HepG2 (cell line): ENCODE results near the gene QPCT. TPM values are rescaled to one million over a fixed set of nuclear protein-coding genes. Genes with fewer than 3 reads are reported as not detected.
"Not testable (repeated sequence)": the region's sequence is repeated elsewhere in the genome, so short reads cannot be mapped to it uniquely, and the experiment has no call there.

ENCODE experiments used
- ATAC-seq: fragments of 200-7000 bp; cut with Tn5 transposase; 3 replicates; pipeline ENCODE4 v1.9.1; 2020; ENCODE audit warnings: mild to moderate bottlenecking, moderate library complexity
- BruUV-seq: library from RNA; stranded (reverse); fragments of 400-500 nt; replicated peaks from 2 replicates; lab custom pipeline; 2021; lab: Mats Ljungman, UMichigan
- CTCF ChIA-PET: fragments of 300-600 bp; formaldehyde crosslinking; extraction: SDS; loops from one replicate; lab custom pipeline; 2021; ENCODE audit warnings: low total read pairs, inconsistent platforms, low intra/inter-chr PET ratio; lab: Yijun Ruan, JAX
- POLR2A ChIA-PET: fragments of 350-600 bp; sonication (Branson Sonifier 250); formaldehyde crosslinking; loops from one replicate; lab custom pipeline; 2020; ENCODE audit warnings: antibody characterized with exemption, inconsistent platforms; lab: Yijun Ruan, JAX
- DNase-seq: peaks from one replicate; pipeline ENCODE4 v3.0.0-alpha.2; 2015; ENCODE audit warnings: low spot score
- FAIRE-seq: peaks from 3 replicates; lab custom pipeline; 2011; peaks lifted over from hg19 to GRCh38; lab: Jason Lieb, UNC
- H2AFZ ChIP-seq: one replicate; pipeline ENCODE4 v1.6.1; 2011; ENCODE audit warnings: low read length, inconsistent platforms
- H3K27ac ChIP-seq: fragments of 300-600 bp; 3 replicates; pipeline ENCODE4 v1.8.0; 2011; ENCODE audit warnings: mixed run types, mild to moderate bottlenecking, mixed read lengths, low read length, inconsistent platforms; ENCODE audit not compliant: insufficient read depth; ENCODE audit errors: extremely low read length
- H3K27me3 ChIP-seq, 2 experiments: fragments of 200-600 bp in 1 of 2; 2 replicates in 1 of 2; 3 replicates in 1 of 2; pipeline versions ENCODE4 v1.6.0 to v1.8.0; 2011; ENCODE audit warnings: low read length in 2 of 2, mild to moderate bottlenecking in 2 of 2, moderate library complexity in 2 of 2, inconsistent platforms in 1 of 2; ENCODE audit not compliant: insufficient read depth in 2 of 2, control insufficient read depth in 1 of 2
- H3K36me3 ChIP-seq, 2 experiments: fragments of 200-600 bp in 1 of 2; replicated peaks in 1 of 2; 2 replicates in 1 of 2; 3 replicates in 1 of 2; pipeline versions ENCODE4 v1.5.1 to v1.8.0; 2011; ENCODE audit warnings: low read length in 2 of 2, inconsistent platforms in 1 of 2; ENCODE audit not compliant: insufficient read depth in 2 of 2, control insufficient read depth in 1 of 2
- H3K4me1 ChIP-seq: 2 replicates; pipeline ENCODE4 v1.5.1; 2012; ENCODE audit warnings: low read length, inconsistent platforms; ENCODE audit not compliant: insufficient read depth
- H3K4me2 ChIP-seq: 2 replicates; pipeline ENCODE4 v1.6.0; 2011; ENCODE audit warnings: low read depth, low read length, inconsistent platforms
- H3K4me3 ChIP-seq, 3 experiments: fragments of 200-600 bp in 1 of 3; sonication (generic), shearing (Covaris generic) in 1 of 3; replicated peaks in 1 of 3; 2 replicates each; pipeline ENCODE4 v1.5.1; 2011 to 2016; ENCODE audit warnings: low read length in 3 of 3, inconsistent platforms in 2 of 3, low read depth in 2 of 3, mild to moderate bottlenecking in 2 of 3, control low read depth in 1 of 3, mixed read lengths in 1 of 3; ENCODE audit not compliant: insufficient read depth in 1 of 3
- H3K79me2 ChIP-seq: one replicate; pipeline ENCODE4 v1.6.1; 2011; ENCODE audit warnings: low read length, inconsistent platforms; ENCODE audit not compliant: insufficient read depth
- H3K9ac ChIP-seq: 2 replicates; pipeline ENCODE4 v1.6.0; 2011; ENCODE audit warnings: mild to moderate bottlenecking, low read depth, low read length, inconsistent platforms; ENCODE audit not compliant: insufficient read depth
- H3K9me3 ChIP-seq: 2 replicates; pipeline ENCODE4 v1.5.1; 2012; ENCODE audit warnings: mild to moderate bottlenecking, low read length
- H4K20me1 ChIP-seq: 2 replicates; pipeline ENCODE4 v1.6.0; 2011; ENCODE audit warnings: inconsistent platforms, mild to moderate bottlenecking, low read length, moderate library complexity; ENCODE audit not compliant: insufficient read depth
- AFF4 ChIP-seq: sonication (generic); formaldehyde crosslinking; IDR thresholded peaks from 2 replicates; pipeline ENCODE4 v1.4.0; 2020; ENCODE audit warnings: missing genetic modification reagents
- GATA4 ChIP-seq: sonication (generic); IDR thresholded peaks from 2 replicates; pipeline ENCODE4 v1.6.1; 2016; ENCODE audit warnings: antibody characterized with exemption, low read depth, borderline replicate concordance
- NFKBIZ ChIP-seq: IDR thresholded peaks from 2 replicates; pipeline ENCODE4 v1.6.1; 2018; ENCODE audit warnings: missing genetic modification reagents, missing compliant biosample characterization
- THYN1 ChIP-seq: sonication (generic); formaldehyde crosslinking; IDR thresholded peaks from 2 replicates; pipeline ENCODE4 v1.8.1; 2023; ENCODE audit warnings: low read depth, mild to moderate bottlenecking, moderate library complexity, missing genetic modification reagents, borderline replicate concordance
- ZNF879 ChIP-seq: sonication (generic); formaldehyde crosslinking; IDR thresholded peaks from 2 replicates; pipeline ENCODE4 v1.8.1; 2023; ENCODE audit warnings: missing genetic modification reagents
- WGBS: methylation state at CpG from one replicate; pipeline ENCODE4 v1.1.6; 2017; ENCODE audit warnings: low lambda C conversion rate; 5-methylcytosine and 5-hydroxymethylcytosine counted together
- in situ Hi-C: cut with HindIII; loops from 2 replicates; pipeline ENCODE4 v1.10.0; 2017; ENCODE audit warnings: low pct_unique_long_range_greater_than_20kb; ENCODE audit not compliant: extremely low pct_ligation_motif_present
- intact Hi-C: fragments of 100-400 bp; cut with micrococcal nuclease; formaldehyde crosslinking; loops from one replicate; pipeline ENCODE4 v1.10.0; 2022; ENCODE audit not compliant: unreplicated experiment
- polyA plus RNA-seq, 8 experiments: library from polyadenylated mRNA; depleted of rRNA in 3 of 8; stranded (reverse) in 7 of 8; unstranded in 1 of 8; fragments of >200 nt; fragmentation: Illumina TruSeq in 4 of 8; extraction: Trizol in 4 of 8; gene quantifications; 2 replicates each; pipeline versions ENCODE4 v1.2.1 to v1.2.3, GENCODE V29; 2011 to 2016; ENCODE audit warnings: low read depth in 4 of 8, missing spikeins in 1 of 8, mixed read lengths in 1 of 8; ENCODE audit not compliant: insufficient read depth in 1 of 8
- total RNA-seq, 5 experiments: library from RNA; depleted of rRNA; stranded (reverse); fragments of >200 nt; fragmentation: Illumina TruSeq; extraction: Trizol; gene quantifications; 2 replicates each; pipeline ENCODE4 v1.2.3, GENCODE V29; 2016; ENCODE audit warnings: low read depth in 1 of 5

Gene QPCT
- total and polyA plus RNA-seq, 2 of the 13 experiments (the other 11 are each of a cell fraction or from before 2014, with no cell fraction given) = 0.77 to 1.2 TPM

- no peak for TF ChIP-seq THYN1 (CRISPR knock-in tag)
- TF ChIP-seq ZNF879 (CRISPR knock-in tag) = no peak
- TF ChIP-seq GATA4 = no peak
- no peak for TF ChIP-seq AFF4 (CRISPR knock-in tag)
- TF ChIP-seq NFKBIZ = no peak
Observed at GRCh38 chr2:37412231-37412630, 67.8 kb downstream of the QPCT start (continued).

GRCh38 chr2:37413911-37414469 lies 69.6 kb downstream of the QPCT start:
- H3K4me3 ChIP-seq, H3K4me1 ChIP-seq, POLR2A ChIA-PET, H3K79me2 ChIP-seq, H3K9ac ChIP-seq, H3K36me3 ChIP-seq, BruUV-seq, H3K27ac ChIP-seq, H3K9me3 ChIP-seq, H2AFZ ChIP-seq, in situ Hi-C loops, H4K20me1 ChIP-seq, H3K4me2 ChIP-seq, FAIRE-seq, H3K27me3 ChIP-seq, DNase-seq: not testable (repeated sequence)
- intact Hi-C loops = loop anchor here (1.0 to 2.0 kb wide), 4 partner anchors 395 to 861 kb away; no protein-coding TSS in a partner anchor
- ATAC-seq = peak; percentile 41
- CTCF ChIA-PET = interaction anchor here (0.9 to 2.5 kb wide), 4 partner anchors 122 to 860 kb away, joined by 3 to 23 read pairs (median 5); no protein-coding TSS in a partner anchor
- 11% methylated on average over 4 of the region's 4 CpGs for WGBS
